Type B pancreatic cell (in vitro differentiated cells): ENCODE measurements around the gene PEAR1. TPM values are rescaled to one million over a fixed set of nuclear protein-coding genes. Genes with fewer than 3 reads are reported as not detected.

Experiments used
- DNase-seq: peaks from one replicate; pipeline ENCODE4 v3.0.0; 2021; ENCODE audit warnings: mixed read lengths; ENCODE audit not compliant: unreplicated experiment; ENCODE audit errors: extremely low spot score
- H3K27ac Mint-ChIP-seq: 2 replicates; pipeline ENCODE4 v1.8.0; 2021; ENCODE audit warnings: mild to moderate bottlenecking, mixed read lengths
- H3K27me3 Mint-ChIP-seq: 2 replicates; pipeline ENCODE4 v1.8.0; 2021; ENCODE audit warnings: mixed read lengths
- H3K36me3 Mint-ChIP-seq: 2 replicates; pipeline ENCODE4 v1.8.0; 2021; ENCODE audit warnings: mixed read lengths
- H3K4me1 Mint-ChIP-seq: one replicate; pipeline ENCODE4 v1.8.0; 2021; ENCODE audit warnings: mixed read lengths; ENCODE audit not compliant: unreplicated experiment
- H3K4me3 Mint-ChIP-seq: 2 replicates; pipeline ENCODE4 v1.8.0; 2021; ENCODE audit warnings: mild to moderate bottlenecking, mixed read lengths
- H3K9me3 Mint-ChIP-seq: 2 replicates; pipeline ENCODE4 v1.8.0; 2021; ENCODE audit warnings: mixed read lengths
- total RNA-seq: library from RNA; stranded (reverse); gene quantifications from 2 replicates; pipeline ENCODE4 v1.2.1, GENCODE V29; 2021; ENCODE audit warnings: low replicate concordance
- TF ChIP-seq, protein P1 (sequence below): fragments of 200-600 bp; sonication (generic); conservative IDR thresholded peaks from 2 replicates; pipeline ENCODE4 v1.5.0; 2021; ENCODE audit warnings: antibody characterized with exemption, mild to moderate bottlenecking

The PEAR1 gene
- total RNA-seq, 1 donor from 2014 or later = 11.7 TPM

DNA sequence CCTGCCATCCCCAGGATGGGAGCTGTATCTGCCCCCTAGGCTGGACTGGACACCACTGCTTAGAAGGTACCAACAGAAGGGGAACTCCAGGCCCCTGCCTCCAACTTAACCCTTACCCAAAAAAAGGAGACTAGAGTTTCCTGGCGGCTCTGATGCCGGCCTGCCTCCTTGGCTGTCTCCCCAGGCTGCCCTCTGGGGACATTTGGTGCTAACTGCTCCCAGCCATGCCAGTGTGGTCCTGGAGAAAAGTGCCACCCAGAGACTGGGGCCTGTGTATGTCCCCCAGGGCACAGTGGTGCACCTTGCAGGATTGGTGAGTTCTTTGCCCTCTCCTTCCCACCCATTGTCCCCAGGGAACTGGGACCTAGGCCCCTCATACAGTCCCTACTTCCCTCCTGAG is 18.8 kb downstream of the PEAR1 start:
- H3K4me1 Mint-ChIP-seq = peaks cover 5% of the 10 kb centered on the region
- H3K4me3 Mint-ChIP-seq = no peak overlapping the region
- peaks cover 28% of the 10 kb centered on the region for H3K27me3 Mint-ChIP-seq
- no peak overlapping the region for H3K27ac Mint-ChIP-seq
- no peak for DNase-seq
- H3K36me3 Mint-ChIP-seq = peaks cover 3% of the 10 kb centered on the region
- H3K9me3 Mint-ChIP-seq = no peaks in the 10 kb centered on the region
- TF ChIP-seq, protein P1, sequence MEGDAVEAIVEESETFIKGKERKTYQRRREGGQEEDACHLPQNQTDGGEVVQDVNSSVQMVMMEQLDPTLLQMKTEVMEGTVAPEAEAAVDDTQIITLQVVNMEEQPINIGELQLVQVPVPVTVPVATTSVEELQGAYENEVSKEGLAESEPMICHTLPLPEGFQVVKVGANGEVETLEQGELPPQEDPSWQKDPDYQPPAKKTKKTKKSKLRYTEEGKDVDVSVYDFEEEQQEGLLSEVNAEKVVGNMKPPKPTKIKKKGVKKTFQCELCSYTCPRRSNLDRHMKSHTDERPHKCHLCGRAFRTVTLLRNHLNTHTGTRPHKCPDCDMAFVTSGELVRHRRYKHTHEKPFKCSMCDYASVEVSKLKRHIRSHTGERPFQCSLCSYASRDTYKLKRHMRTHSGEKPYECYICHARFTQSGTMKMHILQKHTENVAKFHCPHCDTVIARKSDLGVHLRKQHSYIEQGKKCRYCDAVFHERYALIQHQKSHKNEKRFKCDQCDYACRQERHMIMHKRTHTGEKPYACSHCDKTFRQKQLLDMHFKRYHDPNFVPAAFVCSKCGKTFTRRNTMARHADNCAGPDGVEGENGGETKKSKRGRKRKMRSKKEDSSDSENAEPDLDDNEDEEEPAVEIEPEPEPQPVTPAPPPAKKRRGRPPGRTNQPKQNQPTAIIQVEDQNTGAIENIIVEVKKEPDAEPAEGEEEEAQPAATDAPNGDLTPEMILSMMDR = no peak

GRCh38 chr1:156912861-156913808 is 19.6 kb downstream of the PEAR1 start:
- H3K27me3 Mint-ChIP-seq = peaks cover 31% of the 10 kb centered on the region
- no peak for DNase-seq
- H3K4me3 Mint-ChIP-seq = no peak overlapping the region
- H3K4me1 Mint-ChIP-seq = peaks cover 5% of the 10 kb centered on the region
- H3K9me3 Mint-ChIP-seq = no peaks in the 10 kb centered on the region
- peaks cover 3% of the 10 kb centered on the region for H3K36me3 Mint-ChIP-seq
- H3K27ac Mint-ChIP-seq = no peak overlapping the region
- TF ChIP-seq, protein P1 = peak; percentile 27

- Mint-ChIP-seq H3K4me1 (peaks cover 5% of the 10 kb centered on the region), H3K36me3 (peaks cover 8% of the 10 kb centered on the region), H3K9me3 (no peaks in the 10 kb centered on the region), H3K27me3 (peaks cover 33% of the 10 kb centered on the region), H3K27ac (no peak overlapping the region), H3K4me3 (no peak overlapping the region)
- TF ChIP-seq, protein P1 = no peak
- DNase-seq = no peak
These were observed 20.4 kb downstream of the PEAR1 start for GRCh38 chr1:156913809-156914387.

DNA sequence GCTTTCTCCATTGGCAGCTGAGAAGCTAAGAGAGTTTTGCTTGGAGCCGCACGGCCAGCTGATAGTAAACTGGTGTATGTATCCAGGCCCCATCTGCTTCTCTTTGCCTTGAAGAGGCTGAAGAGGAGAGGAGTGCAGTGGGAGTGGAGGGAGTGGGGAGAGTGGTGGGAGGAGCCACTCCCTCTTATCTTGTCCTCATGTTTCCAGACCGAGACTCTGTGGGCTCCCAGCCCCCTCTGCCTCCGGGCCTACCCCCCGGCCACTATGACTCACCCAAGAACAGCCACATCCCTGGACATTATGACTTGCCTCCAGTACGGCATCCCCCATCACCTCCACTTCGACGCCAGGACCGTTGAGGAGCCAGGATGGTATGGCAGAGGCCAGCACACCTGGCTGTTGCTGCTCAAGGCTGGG is 20.9 kb downstream of the PEAR1 start:
- peaks cover 38% of the 10 kb centered on the region for H3K27me3 Mint-ChIP-seq
- no peak for DNase-seq
- peaks cover 8% of the 10 kb centered on the region for H3K36me3 Mint-ChIP-seq
- H3K9me3 Mint-ChIP-seq = no peaks in the 10 kb centered on the region
- H3K4me3 Mint-ChIP-seq = no peak overlapping the region
- peaks cover 5% of the 10 kb centered on the region for H3K4me1 Mint-ChIP-seq
- no peak overlapping the region for H3K27ac Mint-ChIP-seq
- TF ChIP-seq, protein P1 = no peak

GRCh38 chr1:156920233-156921052 is 26.9 kb downstream of the PEAR1 start, which contains the start of gene LRRC71:
Gene LRRC71 (plus strand): TSS chr1:156920632. CDS start chr1:156920804, 172 bp downstream.
- Mint-ChIP-seq H3K4me3 (peak within 1 kb of the TSS; percentile 70), H3K36me3 (peaks cover 8% of the 10 kb centered on the region), H3K27me3 (peaks cover 79% of the 10 kb centered on the region), H3K27ac (no peak within 1 kb of the TSS), H3K4me1 (peaks cover 11% of the 10 kb centered on the region), H3K9me3 (no peaks in the 10 kb centered on the region)
- TF ChIP-seq, protein P1 = peak; percentile 98
- DNase-seq = peak; percentile 94
